ENCODE results near the gene PCA3.
"Not testable (repeated sequence)": the region's sequence is repeated elsewhere in the genome, so short reads cannot be mapped to it uniquely, and the experiment has no call there.

Gene PCA3

DNA sequence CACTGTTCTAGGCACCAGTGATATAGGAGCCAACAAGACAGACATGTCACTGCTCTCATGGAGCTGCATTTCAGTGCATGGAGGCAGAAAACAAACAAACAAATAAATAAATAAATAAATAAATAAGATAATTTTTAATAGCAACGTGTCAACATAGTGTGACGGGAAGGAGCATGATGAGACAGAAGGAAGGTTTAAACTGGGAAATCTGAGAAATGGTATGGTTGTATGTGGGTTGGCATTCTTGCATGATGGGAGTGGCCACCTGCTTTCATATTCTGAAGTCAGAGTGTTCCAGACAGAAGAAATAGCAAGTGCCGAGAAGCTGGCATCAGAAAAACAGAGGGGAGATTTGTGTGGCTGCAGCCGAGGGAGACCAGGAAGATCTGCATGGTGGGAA, at the start of gene PCA3:
Gene PCA3, plus strand, starts transcription at position 301 of the 400 bp plus-strand sequence.
- no peak for DNase-seq

DNA sequence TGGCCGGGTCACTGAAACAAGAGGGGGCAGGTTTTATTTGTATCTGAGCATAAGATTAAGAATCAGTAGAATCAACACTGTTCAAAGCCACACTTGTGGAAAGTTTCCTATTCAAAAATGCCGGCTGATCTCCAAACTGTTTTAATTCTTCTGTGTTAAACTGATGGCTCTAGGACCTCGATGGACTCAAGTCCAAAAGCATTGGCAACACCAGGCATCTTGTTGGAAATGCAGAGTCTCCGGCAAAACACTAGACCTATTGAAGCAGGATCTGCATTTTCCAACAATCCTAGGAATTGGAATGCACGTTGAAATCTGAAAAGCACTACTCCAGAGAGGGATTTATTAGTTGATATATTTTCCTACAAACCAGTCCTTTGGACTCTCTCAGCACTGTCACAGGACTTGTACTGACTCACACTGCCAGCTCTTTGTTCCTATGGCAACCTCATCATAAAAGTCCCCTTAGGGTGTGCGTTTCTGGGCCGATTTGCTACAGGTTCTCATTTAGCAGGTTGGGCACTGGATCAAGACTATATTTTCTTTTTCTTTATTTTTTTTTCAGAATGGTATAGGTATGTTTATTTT, 48.1 kb upstream of the PCA3 start:
- peak; percentile 34 for DNase-seq

DNA sequence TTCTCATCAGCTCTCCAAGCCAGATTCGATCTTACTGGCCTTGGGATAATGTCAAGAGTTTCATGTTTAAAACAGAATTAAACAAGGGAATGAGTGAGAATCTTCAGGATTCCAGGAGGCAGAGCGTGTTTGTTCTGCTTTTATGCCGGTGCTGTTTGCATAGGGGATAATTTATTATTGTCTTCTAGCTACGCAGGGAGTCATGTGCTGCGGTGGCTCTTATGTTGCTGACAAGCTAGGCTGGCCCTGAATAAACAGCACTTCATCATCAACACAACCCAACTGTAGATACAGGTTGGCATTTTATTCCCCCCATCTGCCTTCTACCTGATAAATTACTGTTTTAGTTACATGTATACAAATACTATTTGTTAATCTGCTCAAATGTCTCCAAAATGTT, 47.1 kb upstream of the PCA3 start:
- no peak for DNase-seq

- DNase-seq: no peak
These were observed 46.6 kb upstream of the PCA3 start for GRCh38 chr9:76717613-76718012.

DNA sequence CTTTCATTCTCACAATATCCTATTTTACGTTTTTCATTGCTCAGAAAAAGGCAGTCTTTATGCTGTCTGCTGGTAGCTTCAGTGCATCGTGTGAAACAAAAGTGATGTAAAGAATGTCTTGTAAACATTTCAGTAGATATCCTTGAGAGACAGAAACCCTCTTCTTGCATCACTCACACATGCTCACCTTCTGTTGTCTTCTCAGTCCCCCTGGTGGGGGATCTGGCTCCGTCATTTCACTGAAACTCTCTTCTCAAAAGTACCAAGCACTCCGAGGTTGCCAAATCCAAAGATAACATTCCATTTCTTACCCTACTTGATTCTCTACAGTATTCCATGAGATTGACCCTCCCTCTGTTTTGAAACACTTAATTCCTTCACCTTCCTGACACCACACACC, 46.1 kb upstream of the PCA3 start:
- DNase-seq: no peak

DNA sequence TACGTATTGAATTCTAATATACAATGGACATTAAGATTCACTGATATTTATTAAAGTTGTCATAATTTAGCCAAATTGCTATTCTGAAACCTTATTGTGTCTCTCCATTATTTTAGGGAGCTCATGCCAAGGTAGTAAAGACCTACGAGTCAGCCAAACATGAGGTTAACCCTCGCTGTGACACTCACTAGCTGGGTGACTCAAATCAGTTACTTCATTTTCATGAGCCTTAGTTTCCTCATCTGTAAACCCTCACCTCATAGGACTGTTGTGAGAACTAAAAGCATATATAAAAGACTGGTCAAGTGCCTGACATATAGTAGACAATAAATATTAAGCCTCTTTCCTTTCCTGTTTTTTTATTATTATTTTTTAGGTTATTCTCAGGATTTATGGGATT, 44.0 kb upstream of the PCA3 start:
- no peak for DNase-seq

DNA sequence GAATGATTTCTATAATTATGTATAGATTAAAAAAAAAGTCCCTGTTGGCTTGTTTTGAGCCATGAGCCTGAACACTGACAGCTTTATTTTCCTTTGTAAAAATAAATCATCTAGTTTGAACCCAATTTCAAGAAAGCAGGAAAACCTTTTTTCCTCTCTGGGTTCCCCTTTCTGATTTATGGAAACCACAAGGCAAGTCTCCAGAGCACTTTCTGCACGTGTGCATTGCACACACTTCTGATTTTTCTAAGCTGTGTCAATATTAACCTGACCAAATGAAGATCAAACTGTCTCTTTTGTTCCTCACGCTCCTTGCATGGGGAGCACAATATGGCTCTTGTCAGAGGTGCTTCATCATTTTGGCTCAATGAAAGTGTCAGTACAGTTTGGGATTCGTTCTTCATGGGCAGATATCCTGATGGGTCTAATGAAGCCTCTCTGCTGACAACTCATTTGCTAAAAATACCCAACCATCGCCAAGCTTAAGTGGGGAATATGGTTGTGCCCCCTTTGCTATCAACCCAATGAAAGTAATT, 39.2 kb upstream of the PCA3 start:
- no peak for DNase-seq

DNA sequence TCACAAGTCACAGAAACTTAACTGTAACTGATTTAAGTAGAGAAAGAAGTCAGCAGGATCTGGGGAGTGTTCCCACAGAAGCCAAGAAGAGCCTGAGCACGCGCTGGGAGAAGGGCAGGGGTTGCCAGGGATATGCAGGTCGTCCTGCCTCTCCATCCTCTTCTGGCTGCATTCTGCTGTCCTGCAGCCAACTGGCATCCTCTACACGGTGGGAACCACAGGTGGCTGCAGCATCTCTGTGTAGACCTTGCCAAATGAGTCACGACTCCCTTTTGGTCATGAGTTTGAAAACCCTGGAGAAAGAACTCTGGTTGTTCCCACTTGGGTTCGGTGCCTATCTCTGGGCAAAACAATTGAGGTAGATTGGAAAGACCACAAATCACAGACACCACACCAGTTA, 38.4 kb upstream of the PCA3 start:
- no peak for DNase-seq

GRCh38 chr9:76729116-76729515, 35.1 kb upstream of the PCA3 start:
- DNase-seq: no peak

DNA sequence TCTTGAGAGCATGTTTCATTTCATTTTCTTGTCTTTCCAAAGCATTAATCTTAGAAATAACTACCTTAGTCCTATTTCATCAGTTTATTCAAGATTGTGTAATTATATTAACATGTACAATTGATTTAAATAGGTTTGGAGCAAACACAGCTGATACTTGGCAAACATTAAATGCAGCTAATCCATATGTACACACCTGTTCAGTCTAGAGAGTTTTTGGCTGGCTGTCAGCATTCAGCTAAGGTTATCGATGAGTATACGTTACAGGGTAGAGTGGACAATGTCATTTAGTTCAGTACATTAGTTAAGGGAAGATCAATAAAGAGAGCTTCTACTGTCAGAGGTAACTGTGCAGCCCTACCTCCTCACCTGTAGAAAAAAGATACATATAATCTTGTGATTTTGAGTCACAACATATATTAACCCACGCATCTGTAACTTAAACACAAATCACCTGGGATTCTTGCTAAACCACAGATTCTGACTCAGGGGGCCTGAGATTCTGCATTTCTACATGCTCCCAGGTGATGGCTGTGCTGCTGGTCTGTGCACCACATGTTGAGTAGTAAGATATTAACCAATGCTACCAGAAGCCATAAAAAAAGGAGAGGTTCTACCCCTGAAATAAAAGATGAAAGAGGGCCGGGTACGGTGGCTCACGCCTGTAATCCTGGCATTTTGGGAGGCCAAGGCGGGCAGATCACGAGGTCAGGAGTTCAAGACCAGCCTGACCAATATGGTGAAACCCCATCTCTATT, 34.1 kb upstream of the PCA3 start:
- DNase-seq: no peak

GRCh38 chr9:76730801-76731200, 33.4 kb upstream of the PCA3 start:
- no peak for DNase-seq

GRCh38 chr9:76732341-76732958, 31.8 kb upstream of the PCA3 start:
- no peak for DNase-seq

DNA sequence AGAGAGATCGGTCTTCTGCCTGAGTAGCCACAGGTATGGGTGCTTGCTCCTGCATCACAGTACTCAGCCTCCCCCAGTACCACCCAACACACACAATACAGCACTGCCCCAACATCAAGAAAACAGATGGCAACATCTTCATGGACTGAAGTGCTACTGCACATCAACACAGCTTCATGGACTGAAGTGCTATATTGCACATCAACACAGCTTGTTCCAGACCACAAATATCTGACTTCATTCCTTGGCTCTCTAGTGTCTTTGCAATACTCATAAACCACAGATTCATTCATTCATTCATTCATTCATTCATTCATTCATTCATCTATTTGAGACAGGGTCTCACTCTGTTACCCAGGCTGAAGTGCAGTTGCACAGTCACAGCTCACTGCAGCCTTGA, 31.1 kb upstream of the PCA3 start:
- DNase-seq: no peak

GRCh38 chr9:76734716-76735115, 29.5 kb upstream of the PCA3 start:
- DNase-seq: no peak

DNA sequence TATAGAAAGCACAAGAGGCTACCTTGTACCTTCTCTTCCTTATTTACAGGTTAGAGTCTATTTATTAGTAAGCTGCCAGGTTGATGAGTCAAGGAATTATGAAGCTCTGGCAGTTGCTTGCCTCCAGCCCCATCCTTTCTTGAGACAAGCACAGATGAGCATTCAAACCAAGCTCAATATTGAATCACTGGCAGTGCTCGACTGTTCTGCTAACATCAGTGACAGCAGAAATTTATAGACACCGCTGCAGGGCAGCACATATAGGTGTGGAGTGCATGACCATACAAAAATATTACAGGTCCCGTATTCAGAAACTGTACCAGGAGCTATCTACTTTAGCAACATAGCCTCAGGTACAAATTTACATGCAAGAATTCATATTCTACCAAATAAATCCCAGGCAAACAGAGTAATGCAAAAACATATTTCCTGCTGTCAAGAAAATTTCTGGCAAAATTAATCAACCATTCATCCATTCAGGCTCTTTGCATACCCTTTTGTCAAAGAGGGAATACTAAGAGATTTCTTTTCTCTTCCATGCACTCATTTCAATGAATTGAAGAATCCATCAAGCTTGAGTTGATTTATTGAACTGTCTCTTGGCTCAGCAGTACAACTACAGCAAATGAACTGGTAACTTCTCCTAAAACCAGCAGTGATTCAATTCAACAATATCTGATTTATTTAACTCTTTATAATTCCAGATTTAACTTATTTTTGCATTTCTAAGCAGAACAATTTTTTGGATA, 26.9 kb upstream of the PCA3 start:
- DNase-seq: no peak

DNA sequence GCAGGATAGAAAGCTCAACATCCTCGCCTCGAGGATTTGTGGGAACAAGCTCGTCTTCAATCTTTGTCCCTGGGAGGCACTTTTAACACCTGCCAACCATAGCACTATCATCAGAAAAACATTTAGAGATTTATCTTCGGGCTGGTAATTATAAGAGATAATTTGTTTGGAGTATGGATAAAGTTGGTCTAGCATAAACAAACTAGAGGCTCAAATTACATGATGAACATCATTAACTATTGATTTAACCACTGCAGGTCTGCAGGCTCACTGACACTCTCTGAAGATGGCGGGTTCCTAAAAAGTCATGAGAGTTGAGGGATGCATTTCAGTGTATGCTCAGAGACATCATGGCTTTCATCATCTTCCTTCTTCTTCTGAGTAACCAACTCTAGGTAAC, 25.8 kb upstream of the PCA3 start:
- no peak for DNase-seq

DNA sequence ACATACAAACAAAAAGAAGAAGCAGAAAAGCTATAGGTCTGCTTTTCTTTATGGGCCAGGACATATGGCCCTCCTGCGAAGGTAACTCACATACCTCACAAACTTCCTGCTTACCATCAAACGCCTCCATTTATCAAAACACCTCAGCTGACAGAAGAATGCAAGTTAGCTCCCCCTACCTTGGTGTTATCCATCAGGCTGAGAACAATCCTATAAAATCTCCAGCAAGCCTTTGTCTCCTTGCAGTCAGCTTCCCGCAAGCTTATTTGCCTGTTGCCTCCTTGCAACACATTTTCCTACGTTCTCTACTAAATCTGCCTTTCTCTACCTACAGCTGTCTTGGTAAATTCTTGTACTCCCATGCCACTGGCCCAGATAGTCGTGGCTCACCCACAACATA, 22.7 kb upstream of the PCA3 start:
- no peak for DNase-seq

DNA sequence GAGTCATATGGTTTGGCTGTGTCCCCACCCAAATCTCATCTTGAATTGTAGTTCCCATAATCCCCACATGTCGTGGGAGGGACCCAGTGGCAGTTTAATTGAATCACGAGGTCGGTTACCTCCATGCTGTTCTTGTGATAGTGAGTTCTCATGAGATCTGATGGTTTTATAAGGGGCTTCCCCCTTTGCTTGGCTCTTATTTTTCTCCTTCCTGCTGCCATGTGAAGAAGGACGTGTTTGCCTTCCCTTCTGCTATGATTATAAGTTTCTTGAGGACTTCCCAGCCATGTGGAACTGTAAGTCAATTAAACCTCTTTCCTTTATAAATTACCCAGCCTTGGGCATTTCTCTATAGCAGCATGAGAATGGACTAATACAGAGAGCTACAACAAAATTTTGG, 21.3 kb upstream of the PCA3 start:
- DNase-seq: not testable (repeated sequence)

DNA sequence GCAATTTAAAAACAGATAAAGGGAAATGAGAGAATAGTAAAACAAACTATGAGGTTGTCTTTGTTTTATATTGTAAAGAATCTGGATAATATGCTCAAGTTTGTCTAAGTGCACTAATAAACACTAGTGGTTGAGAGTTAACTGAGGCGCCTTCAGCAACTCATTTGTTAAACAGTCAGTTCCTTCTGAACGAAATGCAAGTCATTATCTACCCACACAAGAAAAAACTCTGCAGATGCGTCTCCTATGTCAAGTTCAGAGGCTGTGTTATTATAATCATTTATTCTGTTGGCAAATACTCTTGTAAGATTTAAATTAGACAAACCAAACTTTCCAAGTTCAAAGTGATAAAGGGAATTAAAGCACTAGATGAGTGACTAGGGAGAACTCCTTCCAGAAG, 20.3 kb upstream of the PCA3 start:
- no peak for DNase-seq

DNA sequence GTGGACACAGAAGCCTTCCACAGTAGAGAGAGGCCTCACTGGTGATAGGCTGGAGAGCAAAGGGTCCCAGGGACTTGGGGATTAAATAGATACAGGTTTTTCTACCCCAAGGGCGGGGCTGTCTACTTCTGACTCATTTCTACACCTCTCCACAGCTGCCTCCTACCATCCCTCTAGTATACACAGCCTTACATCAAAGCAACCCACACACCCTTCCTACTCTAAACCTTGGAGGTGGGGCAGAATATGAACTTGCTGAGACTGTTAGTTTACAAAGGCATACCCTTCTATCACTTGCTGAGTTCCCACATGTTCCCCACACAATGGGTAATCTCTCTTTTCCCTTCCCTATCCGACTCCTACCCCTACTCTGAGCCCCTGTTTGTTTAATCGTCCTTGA, 19.9 kb upstream of the PCA3 start:
- DNase-seq: no peak

DNA sequence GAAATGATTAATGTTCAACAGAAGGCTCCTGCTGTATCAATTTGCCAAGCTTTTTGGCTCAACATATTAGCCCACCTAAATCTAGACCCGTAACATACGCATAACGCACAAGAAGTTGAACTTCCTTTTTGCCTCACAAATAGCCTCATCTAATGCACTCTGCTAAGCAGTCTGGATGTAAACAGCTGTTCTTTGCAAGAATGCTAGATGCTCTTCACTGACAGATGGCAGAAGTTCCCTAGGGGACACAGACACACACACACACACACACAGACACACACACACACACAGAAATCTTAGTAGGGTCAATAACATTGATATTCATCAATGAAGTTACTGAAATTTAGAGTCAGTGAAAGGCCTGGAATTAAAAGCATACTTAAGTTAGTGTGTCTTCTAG, 13.2 kb upstream of the PCA3 start:
- DNase-seq: no peak

GRCh38 chr9:76756268-76756640, 8.0 kb upstream of the PCA3 start:
- no peak for DNase-seq

DNA sequence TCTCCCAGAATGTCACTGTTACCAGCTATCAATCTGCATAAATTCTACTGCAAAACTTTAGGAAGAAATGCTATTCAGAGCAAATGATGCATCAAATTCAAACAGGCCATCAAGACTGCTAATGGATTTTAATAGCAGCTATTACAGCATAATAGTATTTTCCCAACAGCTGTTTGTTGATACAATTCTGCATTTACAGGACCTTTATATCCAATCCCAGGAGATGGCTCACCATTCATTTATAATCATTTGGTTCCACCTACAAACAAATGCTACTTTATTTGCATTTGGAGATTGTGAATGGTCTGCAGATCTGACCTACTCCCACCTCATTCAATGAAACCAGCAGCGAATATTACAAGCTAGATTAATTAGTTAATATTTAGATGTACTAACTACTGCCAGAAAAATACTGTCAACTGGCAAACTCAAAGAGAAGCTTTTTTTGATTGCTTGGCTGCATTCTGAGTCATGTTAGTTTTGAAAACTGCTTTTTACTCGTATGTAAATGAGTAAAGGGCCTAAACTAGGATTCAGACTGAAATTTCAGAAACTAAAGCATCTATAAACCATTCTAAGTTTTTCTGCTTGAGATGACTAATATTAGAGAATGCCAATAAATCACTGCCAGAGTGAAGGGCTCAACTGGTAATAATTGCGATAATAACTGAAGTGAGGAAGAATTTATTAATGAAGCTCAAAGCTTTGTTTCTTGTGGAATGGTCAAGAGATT, 7.1 kb upstream of the PCA3 start:
- DNase-seq: no peak

Data from femur (tissue), 1 donor.